Caki2 (cell line): Measurements from ENCODE around the gene BIRC5. TPM values are rescaled to one million over a fixed set of nuclear protein-coding genes. Genes with fewer than 3 reads are reported as not detected.
A peak's percentile ranks its signal among the peaks of the same experiment; 100 is the strongest.
"Not testable (repeated sequence)": the region's sequence is repeated elsewhere in the genome, so short reads cannot be mapped to it uniquely, and the experiment has no call there.

Experiments used
- DNase-seq: peaks from one replicate; pipeline ENCODE4 v3.0.0-alpha.2; 2015; ENCODE audit warnings: low read depth
- in situ Hi-C: cut with HindIII; loops from 2 replicates; pipeline ENCODE4 v1.10.0; 2016; ENCODE audit warnings: low sequenced_read_pairs, low pct_unique_long_range_greater_than_20kb, mixed read lengths
- total RNA-seq: library from RNA; depleted of rRNA; stranded (reverse); fragments of >200 nt; shearing (Covaris generic); gene quantifications from 2 replicates; pipeline ENCODE4 v1.2.3, GENCODE V29; 2014; ENCODE audit warnings: low replicate concordance

Gene BIRC5
- total RNA-seq, 1 experiment from 2014 or later, result 192 TPM

GRCh38 chr17:78234261-78234865, 20.3 kb downstream of the BIRC5 start:
- no peak for DNase-seq

GRCh38 chr17:78235022-78235421, 21.0 kb downstream of the BIRC5 start:
- in situ Hi-C loops, DNase-seq: not testable (repeated sequence)

More at GRCh38 chr17:78234261-78234865, 20.3 kb downstream of the BIRC5 start:
- in situ Hi-C loops, result no loop called here

- DNase-seq, result no peak
Measured at GRCh38 chr17:78235885-78236284, 21.8 kb downstream of the BIRC5 start.

GRCh38 chr17:78236362-78237127, 22.5 kb downstream of the BIRC5 start:
- DNase-seq, result no peak
- in situ Hi-C loops, result no loop called here

More at GRCh38 chr17:78235885-78236284, 21.8 kb downstream of the BIRC5 start:
- in situ Hi-C loops, result no loop called here

- in situ Hi-C loops, result no loop called here
- no peak for DNase-seq
Measured at GRCh38 chr17:78237401-78238012, 23.5 kb downstream of the BIRC5 start.

- in situ Hi-C loops, result no loop called here
- DNase-seq, result no peak
Measured at GRCh38 chr17:78238823-78239488, 24.9 kb downstream of the BIRC5 start.

GRCh38 chr17:78239489-78239931, 25.5 kb downstream of the BIRC5 start:
- DNase-seq, result no peak
- in situ Hi-C loops, result no loop called here

GRCh38 chr17:78240012-78240655, 26.1 kb downstream of the BIRC5 start:
- DNase-seq, result no peak
- in situ Hi-C loops, result no loop called here

- no peak for DNase-seq
- in situ Hi-C loops, result no loop called here
Measured at GRCh38 chr17:78240839-78241238, 26.8 kb downstream of the BIRC5 start.

- in situ Hi-C loops, result no loop called here
- peak; percentile 77 for DNase-seq
Measured at GRCh38 chr17:78241277-78242023, 27.4 kb downstream of the BIRC5 start.

GRCh38 chr17:78242024-78242742, 28.1 kb downstream of the BIRC5 start:
- in situ Hi-C loops, result no loop called here
- no peak for DNase-seq

GRCh38 chr17:78247304-78247703, 33.3 kb downstream of the BIRC5 start:
- no peak for DNase-seq
- in situ Hi-C loops, result no loop called here

- DNase-seq, result no peak
- in situ Hi-C loops, result no loop called here
Measured at GRCh38 chr17:78248051-78248914, 34.2 kb downstream of the BIRC5 start.

GRCh38 chr17:78249074-78249817, 35.2 kb downstream of the BIRC5 start:
- in situ Hi-C loops, result no loop called here
- DNase-seq, result no peak
